ENCODE data around the gene MEX3A.

- TF ChIP-seq, protein P1, sequence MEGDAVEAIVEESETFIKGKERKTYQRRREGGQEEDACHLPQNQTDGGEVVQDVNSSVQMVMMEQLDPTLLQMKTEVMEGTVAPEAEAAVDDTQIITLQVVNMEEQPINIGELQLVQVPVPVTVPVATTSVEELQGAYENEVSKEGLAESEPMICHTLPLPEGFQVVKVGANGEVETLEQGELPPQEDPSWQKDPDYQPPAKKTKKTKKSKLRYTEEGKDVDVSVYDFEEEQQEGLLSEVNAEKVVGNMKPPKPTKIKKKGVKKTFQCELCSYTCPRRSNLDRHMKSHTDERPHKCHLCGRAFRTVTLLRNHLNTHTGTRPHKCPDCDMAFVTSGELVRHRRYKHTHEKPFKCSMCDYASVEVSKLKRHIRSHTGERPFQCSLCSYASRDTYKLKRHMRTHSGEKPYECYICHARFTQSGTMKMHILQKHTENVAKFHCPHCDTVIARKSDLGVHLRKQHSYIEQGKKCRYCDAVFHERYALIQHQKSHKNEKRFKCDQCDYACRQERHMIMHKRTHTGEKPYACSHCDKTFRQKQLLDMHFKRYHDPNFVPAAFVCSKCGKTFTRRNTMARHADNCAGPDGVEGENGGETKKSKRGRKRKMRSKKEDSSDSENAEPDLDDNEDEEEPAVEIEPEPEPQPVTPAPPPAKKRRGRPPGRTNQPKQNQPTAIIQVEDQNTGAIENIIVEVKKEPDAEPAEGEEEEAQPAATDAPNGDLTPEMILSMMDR (IDR thresholded peaks at IDR 0.05), result no peak
- TF ChIP-seq CREM (CRISPR knock-in tag; IDR thresholded peaks at IDR 0.05) (no peak), ELF4 (CRISPR knock-in tag; IDR thresholded peaks at IDR 0.05; ENCODE audit: low read depth) (no peak), ZNF232 (CRISPR knock-in tag; IDR thresholded peaks at IDR 0.05) (no peak), TP53 (CRISPR knock-in tag; IDR thresholded peaks at IDR 0.05) (no peak), ZNF121 (CRISPR knock-in tag; IDR thresholded peaks at IDR 0.05) (no peak), SP1 (CRISPR knock-in tag; conservative IDR thresholded peaks at IDR 0.05) (no peak), NFE2L1 (CRISPR knock-in tag; IDR thresholded peaks at IDR 0.05) (no peak), ZNF219 (CRISPR knock-in tag; IDR thresholded peaks at IDR 0.05; ENCODE audit: borderline replicate concordance) (no peak)
- TF ChIP-seq, protein P2, sequence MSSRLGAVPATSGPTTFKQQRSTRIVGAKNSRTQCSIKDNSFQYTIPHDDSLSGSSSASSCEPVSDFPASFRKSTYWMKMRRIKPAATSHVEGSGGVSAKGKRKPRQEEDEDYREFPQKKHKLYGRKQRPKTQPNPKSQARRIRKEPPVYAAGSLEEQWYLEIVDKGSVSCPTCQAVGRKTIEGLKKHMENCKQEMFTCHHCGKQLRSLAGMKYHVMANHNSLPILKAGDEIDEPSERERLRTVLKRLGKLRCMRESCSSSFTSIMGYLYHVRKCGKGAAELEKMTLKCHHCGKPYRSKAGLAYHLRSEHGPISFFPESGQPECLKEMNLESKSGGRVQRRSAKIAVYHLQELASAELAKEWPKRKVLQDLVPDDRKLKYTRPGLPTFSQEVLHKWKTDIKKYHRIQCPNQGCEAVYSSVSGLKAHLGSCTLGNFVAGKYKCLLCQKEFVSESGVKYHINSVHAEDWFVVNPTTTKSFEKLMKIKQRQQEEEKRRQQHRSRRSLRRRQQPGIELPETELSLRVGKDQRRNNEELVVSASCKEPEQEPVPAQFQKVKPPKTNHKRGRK (CRISPR knock-in tag; IDR thresholded peaks at IDR 0.05; ENCODE audit: borderline replicate concordance), result no peak
- TF ChIP-seq, protein P3, sequence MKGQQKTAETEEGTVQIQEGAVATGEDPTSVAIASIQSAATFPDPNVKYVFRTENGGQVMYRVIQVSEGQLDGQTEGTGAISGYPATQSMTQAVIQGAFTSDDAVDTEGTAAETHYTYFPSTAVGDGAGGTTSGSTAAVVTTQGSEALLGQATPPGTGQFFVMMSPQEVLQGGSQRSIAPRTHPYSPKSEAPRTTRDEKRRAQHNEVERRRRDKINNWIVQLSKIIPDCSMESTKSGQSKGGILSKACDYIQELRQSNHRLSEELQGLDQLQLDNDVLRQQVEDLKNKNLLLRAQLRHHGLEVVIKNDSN (CRISPR knock-in tag; IDR thresholded peaks at IDR 0.05), result no peak
- TF ChIP-seq, protein P4, sequence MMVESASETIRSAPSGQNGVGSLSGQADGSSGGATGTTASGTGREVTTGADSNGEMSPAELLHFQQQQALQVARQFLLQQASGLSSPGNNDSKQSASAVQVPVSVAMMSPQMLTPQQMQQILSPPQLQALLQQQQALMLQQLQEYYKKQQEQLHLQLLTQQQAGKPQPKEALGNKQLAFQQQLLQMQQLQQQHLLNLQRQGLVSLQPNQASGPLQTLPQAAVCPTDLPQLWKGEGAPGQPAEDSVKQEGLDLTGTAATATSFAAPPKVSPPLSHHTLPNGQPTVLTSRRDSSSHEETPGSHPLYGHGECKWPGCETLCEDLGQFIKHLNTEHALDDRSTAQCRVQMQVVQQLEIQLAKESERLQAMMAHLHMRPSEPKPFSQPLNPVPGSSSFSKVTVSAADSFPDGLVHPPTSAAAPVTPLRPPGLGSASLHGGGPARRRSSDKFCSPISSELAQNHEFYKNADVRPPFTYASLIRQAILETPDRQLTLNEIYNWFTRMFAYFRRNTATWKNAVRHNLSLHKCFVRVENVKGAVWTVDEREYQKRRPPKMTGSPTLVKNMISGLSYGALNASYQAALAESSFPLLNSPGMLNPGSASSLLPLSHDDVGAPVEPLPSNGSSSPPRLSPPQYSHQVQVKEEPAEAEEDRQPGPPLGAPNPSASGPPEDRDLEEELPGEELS (CRISPR knock-in tag; IDR thresholded peaks at IDR 0.05), result no peak
Observed at GRCh38 chr1:156065871-156066270, 16.4 kb downstream of the MEX3A start.

Data from WTC11 (cell line).